Peyer's patch (tissue), 4 donors: ENCODE measurements around the gene TNFSF4.

Experiments
- CTCF ChIP-seq, 6 experiments: fragments of 450-650 bp in 4 of 6; fragments of 200-600 bp in 2 of 6; sonication (generic) in 1 of 6; IDR thresholded peaks; one replicate each; pipeline ENCODE4 v1.5.1; 2017 to 2019; ENCODE audit warnings: antibody characterized with exemption in 6 of 6, mild to moderate bottlenecking in 3 of 6, moderate library complexity in 1 of 6
- POLR2A ChIP-seq, 2 donors: fragments of 450-650 bp; IDR thresholded peaks; one replicate each; pipeline ENCODE4 v1.5.1; 2017; ENCODE audit warnings: antibody characterized with exemption in 2 of 2, mild to moderate bottlenecking in 2 of 2, moderate library complexity in 2 of 2

- TF ChIP-seq CTCF (IDR thresholded peaks at IDR 0.05) (no peak), POLR2A (IDR thresholded peaks at IDR 0.05) (no peak)
Observed at GRCh38 chr1:173245892-173246291, 38.8 kb upstream of the TNFSF4 start.
